Measurements from ENCODE around the gene PBX4. TPM values are rescaled to one million over a fixed set of nuclear protein-coding genes. Genes with fewer than 3 reads are reported as not detected.

Gene PBX4
- total and polyA plus RNA-seq, 2 of the 8 experiments (the other 6 are each of a cell fraction or from before 2014, with no cell fraction given) = 3.4 to 3.8 TPM

DNA sequence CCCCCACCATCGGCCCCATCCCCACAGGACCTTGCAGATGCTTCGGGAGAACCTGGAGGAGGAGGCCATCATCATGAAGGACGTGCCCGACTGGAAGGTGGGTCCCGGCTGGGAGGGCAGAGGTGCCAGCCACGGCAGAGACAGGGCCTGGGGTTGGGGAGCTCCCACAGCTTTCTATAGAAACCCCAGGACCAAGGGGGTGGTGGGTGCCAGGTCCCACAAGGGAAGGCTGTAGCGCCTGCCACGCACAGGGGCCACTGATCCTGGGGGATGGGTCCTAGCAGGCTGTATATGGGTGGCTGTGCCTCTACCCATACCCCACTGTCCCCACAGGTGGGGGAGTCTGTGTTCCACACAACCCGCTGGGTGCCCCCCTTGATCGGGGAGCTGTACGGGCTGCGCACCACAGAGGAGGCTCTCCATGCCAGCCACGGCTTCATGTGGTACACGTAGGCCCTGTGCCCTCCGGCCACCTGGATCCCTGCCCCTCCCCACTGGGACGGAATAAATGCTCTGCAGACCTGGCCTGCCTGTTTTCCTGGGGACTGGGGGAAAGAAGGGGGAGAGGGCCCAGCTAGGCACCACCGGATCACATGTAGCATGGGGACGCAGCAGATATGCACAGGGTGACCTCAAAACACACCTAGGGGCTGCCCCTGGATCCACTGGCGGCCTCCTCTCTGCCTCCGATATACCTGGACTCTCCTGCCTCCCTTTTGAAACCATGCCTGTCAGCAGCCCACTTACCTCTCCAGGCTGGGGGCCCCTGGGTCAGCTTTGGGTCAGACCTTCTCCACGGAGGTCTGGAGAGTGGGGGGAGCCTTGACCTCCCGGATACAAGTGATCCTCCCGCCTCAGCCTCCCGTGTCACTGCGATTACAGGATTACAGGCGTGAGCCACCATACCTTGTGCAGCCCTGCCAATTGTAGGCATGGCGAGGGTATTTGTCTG is 90.5 kb downstream of the PBX4 start (continued):
- TF ChIP-seq BCL11A (IDR thresholded peaks at IDR 0.05; ENCODE audit: low read depth in 2 of 2, low read length in 2 of 2) = no peak
- no peak for TF ChIP-seq JUN (IDR thresholded peaks at IDR 0.05; ENCODE audit: low read depth, low read length)
